Measurements from ENCODE around the gene ECT2L.

The ECT2L gene

GRCh38 chr6:138806889-138807288, 11.0 kb downstream of the ECT2L start:
- no peak for DNase-seq

DNA sequence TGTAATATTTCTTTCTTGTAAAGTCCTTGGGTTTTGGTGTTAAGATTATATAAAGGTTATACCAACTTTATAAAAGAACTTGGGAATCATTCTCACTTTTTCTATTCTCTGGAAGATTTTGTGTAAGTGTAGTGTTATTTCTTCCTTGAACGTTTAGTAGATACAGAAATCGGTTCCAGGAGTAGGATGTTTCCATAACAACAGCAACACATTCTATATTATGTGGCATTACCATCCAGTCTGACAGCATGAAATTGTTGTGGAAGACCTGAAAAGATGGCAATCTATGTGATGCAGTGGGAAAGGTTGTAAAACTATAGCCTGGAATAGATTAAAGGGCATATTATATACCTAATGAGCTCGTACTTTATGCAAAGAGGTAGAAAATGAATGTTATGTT, 13.8 kb downstream of the ECT2L start:
- DNase-seq = no peak

GRCh38 chr6:138811866-138812265, 16.0 kb downstream of the ECT2L start:
- DNase-seq = no peak

GRCh38 chr6:138814179-138814834, 18.4 kb downstream of the ECT2L start:
- DNase-seq = no peak

DNA sequence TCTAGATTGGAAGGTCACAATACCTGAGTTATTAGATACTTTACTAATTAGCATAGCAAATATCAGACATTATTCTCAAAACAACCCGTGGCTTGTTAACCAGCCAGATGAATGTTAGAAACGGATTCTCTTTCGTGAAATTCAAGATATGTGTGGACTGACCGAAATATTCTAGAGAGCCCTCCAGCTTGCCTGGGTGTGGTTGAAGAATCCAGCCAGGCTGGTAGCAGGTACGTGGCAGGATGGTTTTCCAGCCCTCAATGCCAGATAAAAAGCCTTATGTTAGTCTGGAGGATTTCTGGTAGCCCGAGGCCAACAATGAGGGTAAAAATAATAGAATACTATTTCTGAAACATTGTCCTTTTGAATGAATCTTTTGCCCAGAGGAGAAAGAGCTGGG, 19.3 kb downstream of the ECT2L start:
- no peak for DNase-seq

GRCh38 chr6:138815797-138816528, 20.1 kb downstream of the ECT2L start:
- DNase-seq = no peak

DNA sequence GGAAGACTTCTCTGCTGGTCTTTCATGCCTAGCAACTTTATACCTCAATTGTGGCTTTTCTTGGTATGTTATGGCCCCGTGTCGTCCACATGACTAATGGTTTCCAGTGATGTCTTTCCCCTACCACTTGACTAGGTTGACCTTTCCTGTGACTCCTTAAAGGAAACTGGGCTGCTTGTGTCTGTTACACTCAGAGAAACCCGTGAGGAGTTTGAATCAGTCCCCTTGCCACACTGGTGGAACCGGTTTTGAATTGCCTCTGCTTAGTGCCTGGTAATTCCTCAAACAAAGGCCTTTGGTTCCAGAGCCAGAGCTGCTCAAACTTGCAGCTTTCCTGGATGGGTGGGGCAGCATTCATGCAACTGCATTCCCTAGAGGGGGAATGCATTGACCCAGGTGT, 21.9 kb downstream of the ECT2L start:
- no peak for DNase-seq

DNA sequence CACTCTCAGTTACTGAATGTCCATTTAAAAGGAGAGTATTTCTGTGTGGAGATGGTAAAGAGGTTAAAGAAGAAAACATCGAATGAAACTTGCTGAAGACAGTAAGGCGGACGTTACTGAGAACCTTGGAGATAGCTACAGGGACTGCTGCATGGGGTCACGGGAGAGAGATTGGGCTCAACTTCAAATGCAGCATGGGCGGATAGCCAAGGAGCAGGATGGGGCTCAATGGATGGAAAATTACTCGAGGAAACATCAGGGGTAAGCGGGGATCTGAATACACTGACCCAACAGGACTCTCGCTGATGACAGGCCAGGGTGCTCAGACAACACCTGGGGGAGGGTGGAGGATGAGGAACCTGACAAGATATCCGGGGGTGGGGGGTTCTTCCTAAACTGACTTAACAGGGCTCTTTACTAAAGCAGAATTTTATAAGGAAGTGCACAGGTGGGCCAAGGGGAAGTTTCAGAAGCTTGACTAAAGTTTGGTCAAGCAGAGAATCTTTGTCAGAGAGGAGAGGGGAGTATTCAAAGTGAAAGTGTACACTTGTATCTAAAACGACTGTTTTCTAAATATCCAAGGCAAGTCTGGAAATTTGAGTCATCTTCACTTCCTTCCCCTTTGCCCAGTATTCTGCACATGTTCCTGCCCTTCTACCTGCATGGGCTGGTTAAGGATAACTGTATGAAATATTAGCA, 22.8 kb downstream of the ECT2L start:
- no peak for DNase-seq

- no peak for DNase-seq
These were observed 25.6 kb downstream of the ECT2L start for GRCh38 chr6:138821519-138821918.

DNA sequence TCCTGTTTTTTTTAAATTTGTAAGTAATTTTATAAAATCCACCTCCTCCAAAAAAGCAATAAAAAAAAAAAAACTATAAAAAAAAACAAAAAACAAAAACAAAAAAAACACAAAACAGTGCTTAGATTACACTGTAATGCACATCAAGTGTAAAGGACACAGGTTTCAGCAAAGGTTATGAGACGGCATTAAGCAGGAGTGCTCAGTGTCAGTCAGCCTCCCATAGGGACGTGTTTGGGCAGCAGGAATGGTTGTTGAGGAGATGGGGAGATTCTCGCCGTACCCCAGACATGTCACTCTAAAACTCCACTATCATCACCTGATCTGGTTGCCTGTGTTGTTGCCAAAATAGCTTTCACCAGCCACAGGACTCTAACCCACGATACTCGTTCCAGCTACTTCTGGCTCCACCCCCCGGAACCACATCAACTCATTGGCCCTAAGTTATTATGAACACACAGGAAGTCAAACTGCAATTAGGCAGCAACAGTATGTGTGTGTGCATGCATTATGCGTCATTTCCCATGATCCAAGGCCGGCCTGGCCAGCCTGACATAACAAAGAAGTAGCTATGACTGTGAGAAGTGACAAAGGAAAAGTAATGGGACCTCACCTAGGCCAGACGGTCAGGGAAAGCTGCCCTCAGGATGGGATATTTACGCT, 28.7 kb downstream of the ECT2L start:
- no peak for DNase-seq

GRCh38 chr6:138830248-138830647, 34.4 kb downstream of the ECT2L start:
- no peak for DNase-seq

DNA sequence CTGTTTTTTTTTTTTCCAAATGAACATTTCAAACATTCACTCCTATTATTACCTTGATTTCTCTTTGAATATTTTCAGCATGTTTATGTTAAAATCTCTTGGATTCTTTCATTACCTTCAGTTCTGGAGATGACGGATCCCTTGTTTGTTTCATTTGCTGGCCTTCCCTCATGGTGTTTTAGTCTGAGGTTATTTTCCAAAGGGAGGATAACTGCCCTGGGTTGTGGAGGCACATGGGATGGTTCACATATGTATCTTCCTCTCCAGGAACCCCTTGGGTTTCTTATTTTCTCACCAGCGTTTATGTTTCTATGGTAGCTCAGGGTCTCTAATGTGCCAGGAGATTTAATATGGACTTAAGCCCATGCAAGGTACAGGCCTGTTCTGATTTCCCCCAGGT, 36.3 kb downstream of the ECT2L start:
- no peak for DNase-seq

- DNase-seq = no peak
These were observed 38.1 kb downstream of the ECT2L start for GRCh38 chr6:138833816-138834539.

- DNase-seq = no peak
These were observed 41.4 kb downstream of the ECT2L start for GRCh38 chr6:138837246-138837645.

GRCh38 chr6:138844192-138844591, 48.3 kb downstream of the ECT2L start:
- no peak for DNase-seq

- no peak for DNase-seq
These were observed 52.0 kb downstream of the ECT2L start for GRCh38 chr6:138847884-138848283.

- no peak for DNase-seq
These were observed 52.6 kb downstream of the ECT2L start for GRCh38 chr6:138848461-138848860.

DNA sequence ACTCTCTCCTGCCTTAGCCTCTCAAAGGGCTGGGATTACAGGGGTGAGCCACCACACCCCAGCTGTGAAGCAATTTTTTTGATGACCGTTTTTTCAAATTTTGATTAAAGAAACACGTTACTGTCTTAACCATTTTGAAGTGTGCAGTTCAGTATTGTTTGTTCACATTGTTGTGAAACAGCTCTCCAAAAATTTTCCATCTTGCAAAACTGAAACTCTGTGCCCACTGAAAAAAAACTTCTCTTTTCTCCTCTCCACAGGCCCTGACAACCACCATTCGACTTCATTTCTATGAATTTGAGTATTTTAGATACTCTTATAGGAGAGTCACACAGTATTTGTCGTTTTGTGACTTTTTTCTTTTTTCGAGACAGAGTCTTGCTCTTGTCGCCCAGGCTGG, 53.9 kb downstream of the ECT2L start:
- DNase-seq = no peak

DNA sequence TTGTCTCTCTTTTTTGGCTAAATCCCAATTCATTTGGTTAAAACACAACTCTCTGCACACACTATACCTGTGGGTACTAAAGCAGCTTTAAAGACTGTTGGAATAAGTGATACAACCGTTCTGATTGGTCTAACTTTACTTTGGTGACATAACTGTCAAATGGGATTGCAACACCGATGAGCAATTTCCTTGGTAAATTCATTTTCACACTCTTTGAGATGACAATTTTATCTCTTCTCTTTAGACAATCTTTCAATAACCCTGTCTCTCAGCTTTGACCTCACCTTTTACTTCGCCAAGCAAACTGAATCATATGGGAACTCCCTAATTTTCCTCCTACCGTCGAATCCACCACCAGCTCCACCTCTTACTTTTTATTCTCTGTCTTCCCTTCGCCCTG, 60.8 kb downstream of the ECT2L start:
- DNase-seq = no peak

DNA sequence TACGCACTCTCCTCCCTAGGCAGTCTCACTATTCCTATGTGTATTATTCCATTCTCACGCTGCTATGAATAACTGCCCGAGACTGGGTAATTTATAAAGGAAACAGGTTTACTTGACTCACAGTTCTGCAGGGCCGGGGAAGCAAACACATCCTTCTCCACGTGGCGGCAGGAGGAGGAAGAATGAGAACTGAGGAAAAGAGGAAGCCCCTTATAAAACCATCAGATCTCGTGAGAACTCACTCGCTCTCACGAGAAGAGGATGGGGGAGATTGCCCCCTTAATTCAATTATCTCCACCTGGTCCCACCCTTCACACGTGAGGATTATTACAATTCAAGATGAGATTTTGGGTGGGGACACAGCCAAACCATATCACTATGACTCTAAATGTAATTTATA, 61.9 kb downstream of the ECT2L start:
- no peak for DNase-seq

- no peak for DNase-seq
These were observed 66.6 kb downstream of the ECT2L start for GRCh38 chr6:138862456-138862855.

GRCh38 chr6:138863321-138863720, 67.4 kb downstream of the ECT2L start:
- DNase-seq = no peak

- no peak for DNase-seq
These were observed 68.5 kb downstream of the ECT2L start for GRCh38 chr6:138864343-138864890.

Data from SIG-M5 (cell line).